UCSD-AML1 (cell line): ENCODE measurements around the gene TMEM19.
"Not testable (repeated sequence)": the region's sequence is repeated elsewhere in the genome, so short reads cannot be mapped to it uniquely, and the experiment has no call there.

Experiments used
- DNase-seq: peaks from one replicate; lab custom pipeline; 2025; ENCODE audit not compliant: unreplicated experiment; lab: John Stamatoyannopoulos, UW

Gene TMEM19

DNA sequence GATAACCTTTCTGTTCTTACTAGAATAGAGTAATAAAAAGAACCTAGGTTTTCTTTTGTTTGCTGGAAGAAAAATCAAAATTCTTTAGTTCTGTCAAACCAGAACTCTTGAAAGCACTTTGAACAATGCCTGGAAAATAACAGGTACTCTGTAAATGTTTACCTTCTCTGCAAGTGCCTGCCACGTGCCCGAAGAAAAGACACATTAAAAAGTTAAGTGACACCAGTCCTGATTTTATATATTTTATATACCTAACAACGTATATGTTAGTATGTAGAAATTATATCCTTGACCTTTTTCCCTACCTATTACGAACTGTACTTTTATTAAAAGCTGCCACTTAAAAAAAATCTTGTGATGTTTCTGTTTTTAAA, 20.8 kb upstream of the TMEM19 start:
- no peak for DNase-seq

DNA sequence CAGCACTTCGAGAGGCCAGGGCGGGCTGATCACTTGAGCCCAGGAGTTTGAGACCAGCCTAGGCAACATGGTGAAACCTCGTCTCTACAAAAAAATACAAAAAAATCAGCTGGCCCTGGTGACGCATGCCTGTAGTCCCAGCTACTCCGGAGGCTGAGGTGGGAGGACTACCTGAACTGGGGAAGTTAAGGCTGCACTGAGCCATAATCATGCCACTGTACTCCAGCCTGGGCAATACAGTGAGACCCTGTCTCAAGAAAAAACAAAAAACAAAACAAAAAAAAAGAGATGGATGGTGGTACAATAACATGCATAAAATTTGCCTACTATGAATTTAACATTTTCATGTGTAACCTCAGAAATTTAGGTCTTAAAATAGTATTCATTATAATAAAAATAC, 19.6 kb upstream of the TMEM19 start:
- DNase-seq, result no peak

DNA sequence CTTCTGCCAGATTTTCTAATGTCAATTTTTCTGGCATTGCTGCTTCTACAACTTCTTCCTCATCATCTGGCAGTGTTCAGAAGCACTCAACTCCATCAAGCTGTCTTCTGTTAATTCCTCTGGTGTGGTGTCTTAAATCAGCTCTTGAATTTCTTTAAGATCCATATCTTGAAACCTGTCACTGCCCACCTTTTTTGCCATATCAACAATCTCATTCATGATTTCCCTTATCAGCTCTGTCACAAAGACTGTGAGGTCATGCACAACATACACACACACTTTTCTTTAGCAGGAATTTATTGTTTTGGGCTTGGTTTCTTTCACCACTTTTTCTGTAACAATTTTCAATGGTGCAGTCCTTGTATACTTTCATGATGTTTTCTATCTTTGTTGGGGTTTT, 14.6 kb upstream of the TMEM19 start:
- DNase-seq, result no peak

DNA sequence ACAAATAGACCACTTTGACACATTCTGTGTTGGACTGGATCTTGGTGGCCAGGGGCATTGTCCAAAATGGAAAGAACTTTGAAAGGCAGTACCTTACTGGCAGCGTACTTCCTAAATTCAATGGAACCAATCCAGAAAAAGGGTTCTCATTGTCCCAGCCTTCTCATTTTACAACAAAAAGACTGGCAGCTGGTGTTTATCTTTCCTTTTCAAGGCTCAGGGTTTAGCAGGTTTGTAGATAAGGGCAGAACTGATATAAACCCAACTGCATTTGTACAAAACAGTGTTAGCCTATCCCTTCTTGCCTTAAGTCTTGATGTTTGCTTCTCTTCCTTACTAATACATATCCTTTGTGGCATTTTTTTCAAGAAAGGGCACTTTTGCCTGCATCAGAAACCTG, 14.1 kb upstream of the TMEM19 start:
- no peak for DNase-seq

DNA sequence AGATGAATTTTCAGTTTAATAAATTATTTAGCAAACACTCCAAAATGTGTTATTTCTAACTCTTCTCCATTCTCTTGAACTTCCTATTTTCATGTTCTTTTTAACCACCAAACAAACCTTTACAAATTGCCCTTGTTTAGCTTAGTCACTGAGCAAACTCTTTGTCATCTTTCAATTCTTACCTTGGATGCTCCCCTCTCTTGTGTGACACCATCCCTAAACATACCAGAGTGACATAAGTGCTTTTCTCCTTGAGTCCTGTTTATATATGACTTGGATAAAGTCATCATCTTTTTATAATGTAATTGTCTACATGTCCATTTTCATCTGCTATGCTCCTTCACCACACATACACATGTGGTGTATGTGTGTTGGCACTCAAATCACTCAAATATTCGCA, 3.4 kb upstream of the TMEM19 start:
- DNase-seq, result no peak

DNA sequence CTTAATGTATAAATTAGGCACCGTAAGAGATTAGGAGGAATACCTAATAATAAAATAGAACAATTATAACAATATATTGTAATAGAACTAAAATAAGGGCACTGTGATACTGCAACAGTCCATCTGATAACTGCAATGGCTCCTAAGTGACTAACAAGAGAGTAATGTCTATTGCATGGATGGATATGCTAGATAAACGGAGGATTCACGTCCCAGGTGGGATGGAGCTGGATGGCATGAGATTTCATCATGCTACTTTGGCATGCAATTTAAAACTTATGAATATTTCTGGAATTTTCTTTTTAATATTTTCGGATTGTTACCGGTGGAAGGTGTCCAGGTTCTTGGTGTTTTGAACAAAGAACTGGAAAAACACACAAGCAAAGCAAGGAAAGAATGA, 2.2 kb upstream of the TMEM19 start:
- no peak for DNase-seq

DNA sequence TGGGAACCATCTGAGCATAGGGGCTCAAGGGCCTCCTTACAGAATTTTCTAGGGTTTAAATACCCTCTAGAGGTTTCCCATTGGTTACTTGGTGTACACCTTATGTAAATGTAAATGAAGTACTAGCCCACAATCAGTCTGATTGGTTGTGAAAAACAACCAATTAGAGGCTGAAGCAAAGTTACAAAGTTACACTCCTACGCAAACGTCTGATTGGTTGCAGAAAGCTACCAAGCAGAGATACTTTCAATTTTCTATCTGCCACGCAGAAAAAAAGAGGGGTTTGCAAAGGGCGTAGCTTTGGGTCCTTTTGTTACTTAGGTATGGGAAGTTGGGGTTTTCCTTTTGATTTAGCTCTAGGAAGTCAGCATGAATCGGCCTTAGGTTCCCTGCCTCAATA, 1.8 kb upstream of the TMEM19 start:
- no peak for DNase-seq

DNA sequence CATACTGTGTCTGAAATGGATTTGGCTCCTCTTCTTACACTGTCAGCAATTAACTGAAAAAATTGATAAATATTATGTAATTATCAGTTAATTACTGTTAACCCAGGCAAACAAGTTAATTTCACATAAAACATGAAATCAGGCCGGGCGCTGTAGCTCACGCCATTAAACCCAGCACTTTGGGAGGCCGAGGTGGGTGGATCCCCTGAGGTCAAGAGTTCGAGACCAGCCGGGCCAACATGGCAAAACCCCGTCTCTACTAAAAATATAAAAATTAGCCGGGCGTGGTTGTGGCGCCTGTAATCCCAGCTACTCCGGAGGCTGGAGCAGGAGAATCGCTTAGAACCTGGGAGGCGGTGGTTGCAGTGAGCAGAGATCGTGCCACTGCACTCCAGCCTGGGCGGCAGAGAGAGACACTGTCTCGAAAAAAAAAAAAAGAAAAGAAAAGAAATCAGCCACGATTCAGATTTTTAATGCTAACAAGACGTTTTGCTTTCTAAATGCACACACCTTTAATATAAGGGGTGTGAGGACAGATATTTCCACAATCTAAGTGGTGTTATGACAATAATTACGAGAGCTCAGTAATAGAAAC, 473 bp upstream of the TMEM19 start:
- no peak for DNase-seq

DNA sequence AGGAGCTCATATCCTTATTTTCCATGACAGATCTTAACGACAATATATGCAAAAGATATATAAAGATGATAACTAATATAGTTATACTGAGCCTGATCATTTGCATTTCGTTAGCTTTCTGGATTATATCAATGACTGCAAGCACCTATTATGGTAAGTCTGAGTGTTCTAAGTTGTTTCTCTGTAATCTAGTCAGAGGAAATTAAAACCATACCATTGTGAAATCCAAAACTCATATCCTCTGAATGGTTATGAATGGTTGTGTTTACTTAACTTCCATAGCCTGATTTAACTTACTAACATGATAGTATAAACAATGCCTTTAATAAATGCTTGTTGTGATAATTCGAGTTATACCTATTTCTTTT, 760 bp downstream of the TMEM19 start:
- DNase-seq, result no peak

DNA sequence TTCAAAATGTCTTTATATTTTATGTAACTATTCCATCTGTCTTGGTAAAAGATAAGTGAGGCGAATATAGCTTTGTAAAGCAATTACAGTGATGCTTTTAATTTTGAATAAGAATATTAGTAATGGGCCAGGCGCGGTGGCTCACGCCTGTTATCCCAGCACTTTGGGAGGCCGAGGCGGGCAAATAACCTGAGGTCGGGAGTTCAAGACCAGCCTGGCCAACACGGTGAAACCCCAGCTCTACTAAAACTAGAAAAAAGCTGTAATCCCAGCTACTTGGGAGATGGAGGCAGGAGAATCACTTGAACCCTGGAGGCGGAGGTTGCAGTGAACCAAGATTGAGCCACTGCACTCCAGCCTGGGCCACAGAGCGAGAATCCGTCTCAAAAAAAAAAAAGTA, 1.3 kb downstream of the TMEM19 start:
- DNase-seq, result not testable (repeated sequence)

DNA sequence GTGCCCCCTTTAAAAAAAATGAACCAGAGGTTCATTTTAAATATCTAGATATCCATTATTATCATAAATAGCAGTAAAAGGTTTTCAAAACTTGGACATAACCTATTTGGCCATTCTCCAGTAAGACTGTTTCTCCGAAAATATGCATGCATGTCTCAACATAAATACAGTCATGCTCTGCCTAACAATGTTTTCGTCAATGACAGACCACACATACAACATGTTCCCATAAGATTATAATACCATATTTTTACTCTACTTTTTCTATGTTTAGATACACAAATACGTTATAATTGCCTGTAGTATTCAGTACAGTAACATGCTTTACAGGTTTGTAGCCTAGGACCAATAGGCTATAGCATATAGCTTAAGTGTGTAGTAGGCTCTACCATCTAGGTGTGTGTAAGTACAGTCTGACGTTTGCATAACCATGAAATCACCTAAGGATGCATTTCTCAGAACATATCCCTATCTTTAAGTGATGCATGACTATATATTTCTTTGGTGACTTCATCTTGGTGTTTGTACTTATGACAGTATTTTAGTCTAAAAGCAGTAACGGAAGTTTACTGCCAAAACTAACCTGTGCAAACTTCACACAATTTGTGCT, 3.2 kb downstream of the TMEM19 start:
- no peak for DNase-seq

DNA sequence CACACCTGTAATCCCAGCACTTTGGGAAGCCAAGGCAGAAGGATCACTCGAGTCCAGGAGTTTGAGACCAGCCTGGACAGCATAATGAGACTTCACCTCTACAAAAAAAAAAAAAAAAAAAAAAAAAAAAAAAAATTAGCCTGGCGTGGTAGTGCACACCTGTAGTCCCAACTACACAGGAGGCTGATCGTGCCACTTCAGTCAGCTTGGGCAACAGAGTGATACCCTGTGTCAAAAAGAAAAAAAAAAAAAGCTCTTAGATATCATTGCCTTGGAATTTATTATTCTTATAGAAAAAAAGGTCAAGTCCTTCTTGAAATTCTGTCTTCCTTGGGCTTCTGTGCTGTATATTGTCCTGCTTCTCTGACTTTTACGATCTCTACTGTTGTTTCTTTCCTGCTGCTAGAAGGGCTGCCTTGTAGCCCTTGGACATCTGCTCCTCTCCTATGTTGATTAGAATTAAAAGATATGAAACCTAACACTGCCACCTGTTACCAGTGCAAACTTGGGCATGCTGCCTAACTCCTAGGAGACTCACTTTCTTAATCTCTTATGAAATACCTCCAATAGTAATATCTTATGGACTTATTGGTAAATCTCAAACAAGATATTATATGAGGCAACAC, 5.7 kb downstream of the TMEM19 start:
- DNase-seq, result no peak

DNA sequence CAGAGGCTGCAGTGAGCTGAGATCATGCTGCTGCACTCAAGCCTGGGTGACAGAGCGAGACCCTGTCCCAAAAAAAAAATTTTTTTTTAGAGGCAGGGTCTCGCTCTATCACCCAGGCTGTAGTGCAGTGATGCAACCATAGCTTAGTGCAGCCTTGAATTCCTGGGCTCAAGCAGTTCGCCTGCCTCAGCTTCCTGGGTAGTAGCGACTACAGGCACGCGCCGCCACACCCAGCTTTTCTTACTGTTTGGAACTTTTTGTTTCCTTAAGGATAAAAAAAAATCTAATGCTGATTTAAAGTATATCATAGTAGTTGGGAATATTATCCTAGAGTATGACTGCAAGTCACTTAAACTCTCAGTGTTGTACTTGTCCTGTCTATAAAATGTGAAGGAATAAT, 7.2 kb downstream of the TMEM19 start:
- no peak for DNase-seq

DNA sequence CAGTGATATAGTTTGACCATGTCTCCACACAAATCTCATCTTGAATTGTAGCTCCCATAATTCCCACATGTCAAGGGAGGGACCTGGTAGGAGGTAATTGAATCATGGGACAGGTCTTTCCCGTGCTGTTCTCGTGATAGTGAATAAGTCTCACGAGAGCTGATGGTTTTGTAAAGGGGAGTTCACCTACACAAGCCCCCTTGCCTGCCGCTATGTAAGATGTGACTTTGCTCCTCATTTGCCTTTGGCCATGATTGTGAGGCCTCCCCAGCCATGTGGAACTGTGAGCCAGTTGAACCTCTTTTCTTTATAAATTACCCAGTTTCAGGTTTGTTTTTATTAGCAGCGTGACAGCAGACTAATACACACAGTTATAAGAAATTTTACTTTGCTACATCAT, 7.8 kb downstream of the TMEM19 start:
- not testable (repeated sequence) for DNase-seq

DNA sequence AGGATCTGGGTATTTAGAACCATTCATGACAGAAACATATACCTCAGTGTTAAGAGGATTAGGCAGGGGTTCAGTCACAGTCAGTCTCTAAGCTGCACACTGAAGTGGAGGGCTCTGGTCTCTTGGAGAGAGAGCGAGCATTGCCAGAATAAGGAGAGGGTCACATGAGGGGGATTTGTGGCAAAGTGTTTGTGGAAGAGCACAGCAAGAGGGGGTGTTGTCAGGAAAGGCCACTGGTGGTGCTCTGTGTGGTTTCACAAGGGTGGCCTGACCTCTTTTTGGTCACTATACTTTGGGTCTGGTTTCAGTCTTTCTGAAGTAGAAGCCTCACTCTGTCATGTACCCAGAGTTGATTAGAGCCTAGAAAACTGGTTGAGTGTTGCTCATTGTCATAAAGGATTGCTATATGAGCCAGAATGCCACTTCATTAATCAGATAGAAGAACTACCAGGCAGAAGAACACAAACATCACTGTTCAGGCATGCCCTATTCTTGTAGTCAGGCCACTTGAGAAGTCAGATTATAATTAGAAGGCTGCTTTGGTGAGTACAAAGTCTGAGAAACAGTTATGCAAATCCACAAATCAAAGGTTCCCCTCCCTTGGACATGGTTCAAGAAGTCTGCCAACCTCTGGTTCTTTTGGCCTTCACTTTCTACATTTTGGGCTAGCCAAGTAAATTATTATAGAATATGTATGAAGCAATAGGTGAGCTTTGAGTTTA, 8.4 kb downstream of the TMEM19 start:
- DNase-seq, result no peak

DNA sequence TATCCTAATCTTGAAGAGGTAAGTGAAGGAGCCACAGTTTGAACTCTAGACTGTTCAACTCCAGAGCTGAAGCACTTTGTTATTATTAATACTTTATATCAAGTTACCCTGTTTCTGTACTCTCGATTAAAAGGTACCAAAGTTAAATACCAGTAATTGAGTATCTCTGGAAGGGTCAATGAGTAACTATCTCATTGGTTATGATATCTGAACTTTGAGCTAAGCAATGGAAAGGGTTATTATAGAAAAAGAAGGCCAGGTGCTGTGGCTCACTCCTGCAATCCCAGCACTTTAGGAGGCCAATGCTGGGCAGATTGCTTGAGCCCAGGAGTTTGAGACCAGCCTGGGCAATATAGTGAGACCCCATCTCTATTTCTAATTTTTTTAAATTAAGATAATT, 9.9 kb downstream of the TMEM19 start:
- DNase-seq, result no peak

DNA sequence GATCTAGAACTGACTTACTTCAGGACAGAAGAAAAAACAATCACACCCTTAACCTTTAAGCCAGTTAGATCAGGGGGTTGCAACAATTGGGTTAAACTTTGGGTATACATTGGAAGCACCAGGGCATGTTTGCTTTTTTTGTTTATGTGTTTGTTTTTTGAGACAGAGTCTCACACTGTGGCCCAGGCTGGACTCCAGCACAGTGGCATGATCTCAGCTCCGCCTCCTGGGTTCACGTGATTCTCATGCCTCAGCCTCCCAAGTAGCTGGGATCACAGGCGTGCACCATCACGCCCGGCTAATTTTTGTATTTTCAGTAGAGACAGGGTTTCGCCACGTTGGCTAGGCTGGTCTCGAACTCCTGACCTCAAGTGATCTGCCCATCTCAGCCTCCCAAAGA, 16.3 kb downstream of the TMEM19 start:
- not testable (repeated sequence) for DNase-seq

DNA sequence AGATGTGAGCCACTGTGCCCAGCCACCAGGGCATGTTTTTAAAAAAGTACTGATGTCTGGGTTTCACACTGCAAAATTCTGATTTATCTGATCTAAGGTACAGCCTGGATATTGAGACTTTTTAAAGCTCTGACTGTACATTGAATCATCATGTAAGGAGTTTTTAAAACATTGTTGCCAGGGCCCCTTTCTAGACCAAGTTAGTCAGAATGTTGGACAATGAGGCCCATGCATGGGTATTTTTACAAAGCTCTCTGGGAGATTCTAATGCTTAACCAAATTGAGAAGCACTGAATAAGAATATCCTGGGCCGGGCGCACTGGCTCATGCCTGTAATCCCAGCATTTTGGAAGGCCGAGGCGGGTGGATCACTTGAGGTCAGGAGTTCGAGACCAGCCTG, 16.7 kb downstream of the TMEM19 start:
- no peak for DNase-seq

DNA sequence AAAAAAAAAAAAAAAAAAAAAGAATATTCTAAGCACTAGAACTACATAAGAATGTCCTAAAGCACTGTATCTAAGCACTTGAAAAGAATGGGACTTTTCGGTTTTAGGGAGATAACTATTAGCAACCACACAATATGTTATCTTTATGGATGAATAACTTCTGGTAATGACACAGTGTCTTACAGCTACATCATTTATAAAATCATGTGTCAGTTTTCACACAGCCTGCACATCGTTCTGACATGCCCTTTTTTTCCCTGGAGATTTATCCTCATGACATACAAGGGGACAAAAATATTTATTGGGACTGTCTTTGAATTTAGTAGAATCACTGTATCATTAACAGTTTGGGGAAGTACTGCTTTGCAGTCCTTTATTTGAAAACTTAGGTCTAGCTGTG, 17.3 kb downstream of the TMEM19 start:
- no peak for DNase-seq

DNA sequence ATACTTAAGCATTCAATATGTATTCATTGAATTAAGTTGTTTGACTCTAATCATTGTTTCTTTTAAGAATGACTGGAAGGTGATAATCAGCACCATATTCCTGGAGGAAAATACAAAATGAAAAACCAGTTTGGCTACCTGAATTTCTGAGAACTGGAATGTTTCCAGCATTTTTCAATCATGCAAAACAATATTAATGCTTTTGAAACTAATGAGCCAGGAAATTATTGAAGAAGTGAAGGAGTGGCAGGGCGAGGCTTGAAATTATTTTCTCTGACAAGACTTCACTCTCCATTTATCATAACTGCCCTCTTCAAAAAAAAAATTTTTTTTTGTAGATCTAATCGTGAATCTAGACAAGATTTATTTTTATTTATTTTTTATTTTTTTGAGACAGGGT, 19.0 kb downstream of the TMEM19 start:
- DNase-seq, result no peak

DNA sequence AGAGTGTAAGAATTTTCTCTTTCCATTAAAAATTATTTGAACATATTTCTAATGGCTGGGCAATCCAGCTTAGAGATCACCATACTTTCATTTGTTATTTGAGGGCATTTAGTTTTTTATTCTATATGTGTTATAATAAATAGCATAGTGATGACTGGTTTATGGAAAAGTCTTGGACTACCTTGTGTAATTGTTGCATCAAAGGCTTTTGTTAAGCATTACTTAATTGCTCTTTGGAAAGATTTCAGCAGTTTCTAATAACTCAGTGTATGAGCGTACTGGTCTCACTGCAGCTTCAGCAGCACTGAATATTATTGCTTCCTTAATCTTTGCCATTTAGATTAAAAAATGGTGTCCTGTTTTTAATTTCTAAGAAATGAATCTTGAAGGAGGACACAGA, 22.8 kb downstream of the TMEM19 start:
- no peak for DNase-seq
